Hematopoietic multipotent progenitor cell treated with erythropoietin and hydrocortisone succinate and interleukin-3 and kit ligand, for 8 days (in vitro differentiated cells): ENCODE data around the gene GRB10.
"Not testable (repeated sequence)": the region's sequence is repeated elsewhere in the genome, so short reads cannot be mapped to it uniquely, and the experiment has no call there.

Source experiments
- DNase-seq: peaks from one replicate; pipeline ENCODE4 v3.0.0-alpha.2; 2015

Gene GRB10

GRCh38 chr7:50565977-50566376 lies 216.7 kb downstream of the GRB10 start:
- no peak for DNase-seq

DNA sequence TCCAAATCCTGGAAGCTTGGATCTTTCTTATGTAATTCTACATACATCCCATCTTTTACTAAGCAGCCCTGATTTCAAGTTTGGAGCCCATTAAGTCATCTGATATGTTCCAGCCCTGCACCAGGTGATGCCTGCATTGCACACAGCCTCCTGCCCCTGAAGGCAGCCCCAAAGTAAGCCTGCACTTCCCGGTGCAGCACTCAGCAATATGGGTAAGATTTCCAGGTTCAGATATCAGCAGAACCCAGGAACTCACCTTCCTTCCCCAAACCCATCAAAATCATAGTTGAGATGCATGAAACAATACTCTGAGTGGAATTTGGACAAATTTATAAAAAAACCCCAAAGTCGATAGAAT lies 217.2 kb downstream of the GRB10 start:
- DNase-seq: no peak

GRCh38 chr7:50564640-50565558 lies 217.8 kb downstream of the GRB10 start, which contains the start of gene DDC:
Gene DDC (minus strand): TSS chr7:50565405. CDS start chr7:50544085, 21,320 bp downstream.
- no peak for DNase-seq

DNA sequence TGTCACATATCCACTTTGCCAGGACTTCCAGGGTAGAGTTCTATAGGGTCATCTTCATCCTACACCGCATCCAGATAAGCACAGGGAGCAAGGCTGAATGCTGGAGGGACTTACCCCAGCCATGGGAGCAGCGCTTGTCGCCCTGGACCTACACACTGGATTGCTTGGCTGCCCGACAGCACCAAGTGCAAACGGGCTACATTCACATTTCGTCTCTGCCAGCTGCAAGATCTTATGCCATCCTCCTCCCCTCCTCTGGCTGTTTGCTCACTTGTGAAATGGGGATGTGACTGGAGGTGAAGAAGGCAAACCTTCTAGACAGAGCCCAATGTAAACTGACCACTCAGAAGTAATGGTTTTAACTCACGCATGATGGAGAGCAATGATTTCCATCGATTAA lies 218.5 kb downstream of the GRB10 start:
- DNase-seq: no peak

- no peak for DNase-seq
Observed at GRCh38 chr7:50562136-50562535, 220.6 kb downstream of the GRB10 start.

- DNase-seq: no peak
Observed at GRCh38 chr7:50560865-50561351, 221.8 kb downstream of the GRB10 start.

DNA sequence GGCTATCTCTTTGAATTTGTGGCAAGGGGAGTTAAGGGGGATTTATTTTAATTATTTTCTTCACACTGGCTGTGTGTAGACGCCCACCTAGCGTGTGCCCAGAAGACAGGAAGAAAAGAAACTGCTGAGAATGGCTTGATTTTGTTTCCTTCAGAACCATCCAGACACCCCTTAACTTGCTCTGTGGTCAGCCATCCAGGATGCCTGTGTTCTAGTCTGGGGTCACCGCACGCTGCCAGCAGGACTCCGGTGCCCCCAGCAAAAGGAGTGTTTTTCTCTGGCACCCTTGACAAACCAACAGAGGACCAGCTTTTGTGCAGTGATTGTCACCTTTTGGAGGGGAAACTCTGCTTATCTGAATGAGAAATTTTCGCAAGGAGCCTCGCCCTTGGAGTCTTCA lies 222.8 kb downstream of the GRB10 start:
- DNase-seq: no peak

- peak; percentile 60 for DNase-seq
Observed at GRCh38 chr7:50558294-50559053, 224.2 kb downstream of the GRB10 start.

DNA sequence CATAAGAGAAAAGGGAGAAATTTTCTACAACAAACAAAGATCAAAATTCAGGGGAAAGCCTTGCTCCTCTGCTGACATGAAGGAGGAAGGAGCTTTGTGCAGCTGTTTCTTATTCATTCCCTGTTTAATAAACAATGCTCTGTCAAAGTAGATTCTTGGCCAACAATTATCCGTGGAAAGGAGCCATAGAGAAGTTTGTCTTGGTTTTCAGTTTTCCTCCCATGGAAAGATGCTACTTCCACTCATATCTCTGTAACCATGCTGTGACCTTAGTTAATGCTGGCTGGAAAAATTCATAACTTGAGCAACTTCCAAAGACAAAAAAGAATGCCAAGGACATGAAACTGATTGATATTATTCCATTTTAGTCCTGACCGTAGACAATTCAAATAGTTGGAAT lies 225.6 kb downstream of the GRB10 start:
- DNase-seq: no peak

DNA sequence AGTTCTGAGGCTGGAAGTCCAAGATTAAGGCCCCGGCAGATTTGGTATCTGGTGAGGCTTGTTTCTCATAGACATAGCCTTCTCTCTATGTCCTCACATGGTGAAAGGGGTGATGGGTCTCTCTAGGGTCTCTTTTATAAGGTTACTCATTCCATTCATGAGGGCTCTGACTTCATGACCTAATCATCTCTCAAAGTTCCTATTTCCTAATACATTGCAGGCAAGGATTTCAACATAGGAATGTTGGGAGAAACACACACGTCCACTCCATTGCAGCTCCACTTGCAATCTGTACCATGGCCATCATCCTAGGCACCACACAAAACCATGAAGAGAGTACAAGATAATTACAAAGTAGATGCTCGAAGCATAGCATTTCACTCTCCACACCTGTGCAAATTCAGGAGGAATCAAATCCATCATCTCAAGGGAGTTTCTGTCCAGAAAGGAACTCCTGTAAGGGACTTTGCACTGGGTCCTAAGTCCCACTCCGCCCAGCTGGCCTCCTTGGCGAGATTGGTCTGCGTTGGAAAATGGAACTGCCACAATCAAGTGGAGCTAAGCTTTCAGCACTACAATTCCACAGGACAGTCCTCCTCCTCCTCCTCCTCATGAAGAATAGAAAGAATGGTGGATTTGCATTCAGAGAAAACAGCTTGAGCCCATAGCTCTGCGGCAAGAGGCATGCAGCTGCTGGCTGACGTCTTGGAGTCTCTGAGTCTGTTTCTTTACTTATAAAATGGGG lies 226.3 kb downstream of the GRB10 start:
- DNase-seq: no peak

DNA sequence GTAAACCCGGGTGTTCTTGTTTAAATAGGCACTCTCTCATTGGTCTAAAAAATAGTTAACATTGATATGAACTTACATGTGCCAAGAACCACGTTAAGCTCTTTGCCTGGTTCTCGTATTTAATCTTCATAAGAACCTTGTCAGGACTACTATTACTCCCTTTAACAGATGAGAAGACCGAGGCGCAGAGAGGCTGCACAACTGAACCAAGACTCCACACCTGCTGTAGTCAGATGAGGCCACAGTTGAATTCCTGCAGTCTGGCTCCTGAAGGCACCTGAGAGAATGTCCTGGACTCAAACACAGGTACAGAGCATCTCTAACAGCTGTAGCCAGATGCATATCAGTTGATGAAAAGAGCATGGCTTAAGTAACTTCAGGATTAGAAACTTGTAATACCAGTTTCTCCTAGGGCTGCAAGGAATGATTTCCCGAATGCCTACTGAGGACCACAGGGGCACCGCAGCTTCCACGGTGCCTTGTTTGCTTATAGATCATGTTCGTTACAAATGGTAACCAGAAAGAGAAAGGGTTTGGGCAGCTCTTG lies 227.0 kb downstream of the GRB10 start:
- DNase-seq: no peak

DNA sequence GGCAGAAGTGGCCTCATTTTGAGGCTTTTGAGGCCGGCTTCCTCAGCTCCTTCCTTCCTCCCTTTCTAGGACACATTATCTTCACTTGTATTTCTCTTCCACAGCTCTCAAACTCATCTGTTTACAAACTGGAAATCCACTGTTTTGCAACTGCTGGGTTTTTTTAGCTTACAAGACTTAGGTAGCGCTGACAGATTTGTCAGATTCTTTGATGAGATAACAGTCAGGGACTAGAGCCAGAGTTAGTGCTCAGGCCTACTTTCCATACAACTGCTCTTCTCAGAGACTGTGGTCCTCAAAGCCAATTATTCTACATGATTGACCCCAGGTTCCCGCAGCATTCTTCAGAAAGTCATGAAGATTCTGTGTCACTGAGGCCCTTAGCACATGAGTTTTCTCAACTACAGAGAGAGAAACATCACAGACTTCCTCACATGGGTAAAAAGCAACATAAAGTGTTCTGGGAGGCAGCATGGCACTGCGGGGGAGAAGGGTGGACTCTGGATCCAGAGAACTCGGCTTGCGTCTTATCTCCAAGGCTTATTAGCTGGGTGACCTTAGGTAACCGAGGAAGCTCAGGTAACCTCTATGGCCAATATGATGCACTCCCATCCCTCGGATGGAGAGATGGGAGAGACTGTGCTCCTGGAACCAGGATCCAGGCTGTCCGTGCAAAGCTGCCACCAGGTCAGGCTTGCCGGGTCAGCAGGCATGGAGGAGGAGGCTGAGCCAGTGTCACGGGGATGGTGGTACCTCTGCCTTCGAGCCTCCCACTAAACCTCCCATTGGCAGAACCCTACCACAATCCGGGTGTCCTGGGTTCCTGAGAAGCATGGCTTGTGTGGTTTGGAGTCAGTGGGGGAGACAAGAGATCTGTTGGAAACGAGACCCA lies 228.0 kb downstream of the GRB10 start:
- no peak for DNase-seq

GRCh38 chr7:50553973-50554372 lies 228.7 kb downstream of the GRB10 start:
- no peak for DNase-seq

DNA sequence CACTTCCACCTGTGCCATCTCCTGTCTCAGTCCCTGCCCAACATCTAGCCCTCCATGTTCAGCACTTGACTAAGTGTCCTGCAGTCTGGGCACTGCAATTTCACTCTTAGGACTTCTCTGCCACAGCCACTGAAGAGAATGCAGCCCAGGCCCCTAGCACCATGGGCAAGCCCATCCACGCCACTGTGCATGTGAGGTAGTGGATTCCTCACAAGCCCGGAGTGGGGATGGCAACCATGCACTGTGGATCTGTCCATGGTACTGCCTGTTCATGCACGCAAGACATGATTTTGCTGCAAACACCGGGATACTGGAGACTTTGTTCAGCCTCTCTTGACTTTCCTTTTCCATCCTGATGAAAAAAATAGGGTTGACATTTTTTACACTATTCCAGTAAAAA lies 229.8 kb downstream of the GRB10 start:
- peak; percentile 17 for DNase-seq

GRCh38 chr7:50552139-50552538 lies 230.6 kb downstream of the GRB10 start:
- DNase-seq: no peak

- not testable (repeated sequence) for DNase-seq
Observed at GRCh38 chr7:50545613-50546012, 237.1 kb downstream of the GRB10 start.

DNA sequence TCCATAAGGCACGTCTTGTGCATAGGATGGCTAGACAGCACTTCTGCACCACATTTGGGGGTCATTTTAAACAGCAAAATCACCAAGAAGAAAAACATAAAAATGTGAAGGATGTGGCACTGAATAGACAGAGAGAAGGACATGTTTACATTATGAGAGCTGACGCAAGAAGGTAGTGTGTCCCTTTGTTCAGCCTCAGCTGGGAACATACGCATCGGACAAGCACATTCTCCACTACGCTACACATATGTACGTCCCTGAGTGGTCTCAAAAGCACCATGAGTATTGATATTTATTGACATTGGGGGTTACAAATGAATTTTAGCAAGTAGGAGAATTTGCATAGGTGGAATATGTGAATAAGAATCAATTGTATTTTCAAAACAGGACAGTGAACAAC lies 237.7 kb downstream of the GRB10 start:
- DNase-seq: no peak

DNA sequence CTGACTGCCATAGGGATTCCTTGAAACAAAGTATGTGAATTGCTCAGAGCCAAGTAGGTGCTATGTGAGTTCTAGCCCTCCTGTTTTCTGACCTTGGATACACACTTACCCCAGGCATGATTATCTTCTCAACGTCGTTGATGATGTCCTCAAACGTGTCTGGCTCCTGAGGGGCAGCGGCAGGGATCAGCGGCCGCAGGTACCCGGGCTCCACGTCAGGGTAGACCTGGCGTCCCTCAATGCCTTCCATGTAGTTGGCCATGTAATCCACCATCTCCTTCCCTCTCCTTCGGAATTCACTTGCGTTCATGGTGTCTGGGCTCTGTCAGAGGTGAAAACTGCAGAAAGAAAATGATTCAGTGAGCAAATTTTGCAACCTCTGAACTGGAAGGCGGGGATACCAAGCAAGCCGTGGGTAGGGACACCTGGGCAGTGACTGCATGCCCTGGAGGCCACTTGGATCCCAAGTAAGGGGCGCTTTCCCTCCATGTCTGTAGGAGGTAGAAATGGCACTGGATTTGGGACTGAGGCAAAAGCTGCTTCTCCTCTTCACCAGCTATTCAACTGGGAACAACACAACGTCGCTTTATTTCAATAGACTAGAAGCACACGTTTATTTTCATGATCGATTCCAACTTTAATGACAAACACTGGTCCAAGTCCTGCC lies 238.8 kb downstream of the GRB10 start:
- no peak for DNase-seq

GRCh38 chr7:50542132-50542531 lies 240.6 kb downstream of the GRB10 start:
- DNase-seq: no peak

DNA sequence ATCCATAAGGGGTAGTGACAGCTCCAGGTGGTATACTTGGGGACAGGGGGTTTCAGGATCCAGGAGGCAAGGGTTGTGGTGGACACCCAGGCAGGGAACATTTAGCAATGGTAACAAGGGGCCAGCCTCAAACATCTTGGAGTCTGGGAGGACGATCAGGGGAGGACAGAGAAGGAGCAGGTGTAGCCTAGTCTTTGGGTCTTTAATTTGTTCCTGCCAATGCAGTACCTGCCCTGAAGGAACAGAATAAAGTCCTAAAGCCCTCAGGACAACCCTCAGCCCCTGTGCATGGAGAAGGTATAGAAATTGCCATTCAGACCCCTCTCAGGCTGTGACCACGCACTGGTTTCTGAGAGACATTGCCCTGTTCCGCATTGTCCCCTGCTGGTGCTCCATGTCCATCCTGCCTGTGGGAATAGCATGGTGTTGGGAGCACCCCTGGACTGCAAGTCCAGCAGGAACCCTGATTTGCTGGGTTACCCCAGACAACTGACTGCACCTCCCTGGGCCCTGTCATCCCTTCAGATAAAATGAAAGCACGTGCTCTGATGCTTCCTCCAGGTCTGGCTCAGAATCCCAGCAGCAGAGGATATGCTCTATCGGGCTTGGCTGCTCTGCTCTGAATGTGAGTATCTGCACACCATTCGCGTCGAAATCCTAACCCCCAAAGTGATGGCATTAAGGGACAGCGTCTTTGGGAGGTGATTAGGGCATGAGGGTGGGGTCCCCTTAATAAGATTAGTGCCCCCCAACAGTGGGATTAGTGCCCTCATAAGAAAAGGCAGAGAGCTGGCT lies 241.7 kb downstream of the GRB10 start:
- no peak for DNase-seq
